K562 (cell line): ENCODE data around the gene SLC7A4. TPM values are rescaled to one million over a fixed set of nuclear protein-coding genes. Genes with fewer than 3 reads are reported as not detected.

Experiments
- BCL6 ChIP-seq: fragments of 250-450 bp; sonication (Bioruptor Pico); IDR thresholded peaks from 2 replicates; pipeline ENCODE4 v1.4.0; 2020
- BCLAF1 ChIP-seq, 2 experiments: fragments of 450-650 bp in 1 of 2; IDR thresholded peaks; 2 replicates each; pipeline ENCODE4 v1.6.1; 2011 to 2017; ENCODE audit warnings: low read depth in 2 of 2, antibody characterized with exemption in 1 of 2, borderline replicate concordance in 1 of 2, low read length in 1 of 2, mild to moderate bottlenecking in 1 of 2, mixed read lengths in 1 of 2; ENCODE audit not compliant: control insufficient read depth in 1 of 2
- BMI1 ChIP-seq: fragments of 150-350 bp; IDR thresholded peaks from 2 replicates; pipeline ENCODE4 v1.6.1; 2014; ENCODE audit warnings: low read length
- CHAMP1 ChIP-seq: fragments of 450-650 bp; IDR thresholded peaks from 2 replicates; pipeline ENCODE4 v1.6.1; 2016; ENCODE audit warnings: mild to moderate bottlenecking
- E2F3 ChIP-seq: fragments of 250-450 bp; sonication (Bioruptor Pico); IDR thresholded peaks from 2 replicates; pipeline ENCODE4 v1.4.0; 2020; ENCODE audit warnings: mild to moderate bottlenecking
- FOXK2 ChIP-seq, 2 experiments: fragments of 450-650 bp; IDR thresholded peaks in 1 of 2; conservative IDR thresholded peaks in 1 of 2; 2 replicates each; pipeline ENCODE4 v1.6.1; 2016; ENCODE audit warnings: low read depth in 2 of 2, mild to moderate bottlenecking in 1 of 2
- GABPB2 ChIP-seq: fragments of 250-450 bp; sonication (Bioruptor Pico); conservative IDR thresholded peaks from 2 replicates; pipeline ENCODE4 v1.5.1; 2021; ENCODE audit warnings: mild to moderate bottlenecking
- GTF2F1 ChIP-seq: IDR thresholded peaks from 2 replicates; pipeline ENCODE4 v1.6.1; 2011; ENCODE audit warnings: low read depth, low read length, improper control_type of control experiment
- MECOM ChIP-seq: fragments of 250-450 bp; sonication (Bioruptor Pico); IDR thresholded peaks from 2 replicates; pipeline ENCODE4 v1.8.0; 2022; ENCODE audit warnings: inconsistent platforms
- NCOA6 ChIP-seq: fragments of 450-650 bp; IDR thresholded peaks from 2 replicates; pipeline ENCODE4 v1.6.1; 2017; ENCODE audit warnings: mild to moderate bottlenecking
- SIN3A ChIP-seq, 2 experiments: fragments of 150-350 bp in 1 of 2; IDR thresholded peaks; 2 replicates each; pipeline ENCODE4 v1.6.1; 2011 to 2016; ENCODE audit warnings: borderline replicate concordance in 2 of 2, low read depth in 2 of 2, low read length in 2 of 2, mild to moderate bottlenecking in 2 of 2, moderate library complexity in 2 of 2; ENCODE audit not compliant: control insufficient read depth in 1 of 2
- SMAD3 ChIP-seq: fragments of 450-650 bp; formaldehyde crosslinking; conservative IDR thresholded peaks from 2 replicates; pipeline ENCODE4 v1.4.0; 2020; ENCODE audit warnings: mild to moderate bottlenecking
- TAF7 ChIP-seq: fragments of 450-650 bp; IDR thresholded peaks from 2 replicates; pipeline ENCODE4 v1.6.1; 2016; ENCODE audit warnings: missing genetic modification characterization, missing compliant biosample characterization
- TBL1XR1 ChIP-seq, 2 experiments: IDR thresholded peaks; 2 replicates each; pipeline ENCODE4 v1.6.1; 2012; ENCODE audit warnings: improper control_type of control experiment in 2 of 2, low read length in 2 of 2, mild to moderate bottlenecking in 1 of 2
- TFE3 ChIP-seq: fragments of 450-650 bp; formaldehyde crosslinking; IDR thresholded peaks from 2 replicates; pipeline ENCODE4 v1.4.0; 2020; ENCODE audit warnings: mild to moderate bottlenecking, mixed read lengths
- ZKSCAN8 ChIP-seq: fragments of 200-800 bp; sonication (Bioruptor generic); IDR thresholded peaks from 2 replicates; pipeline ENCODE4 v1.6.1; 2016; ENCODE audit warnings: missing genetic modification characterization, missing compliant biosample characterization
- ZNF197 ChIP-seq: fragments of 200-800 bp; sonication (Bioruptor generic); IDR thresholded peaks from 2 replicates; pipeline ENCODE4 v1.6.1; 2016; ENCODE audit warnings: low read depth, missing genetic modification characterization, missing compliant biosample characterization
- ZNF23 ChIP-seq: fragments of 250-450 bp; sonication (Bioruptor Pico); IDR thresholded peaks from 2 replicates; pipeline ENCODE4 v1.4.0; 2020; ENCODE audit warnings: mild to moderate bottlenecking
- ZNF311 ChIP-seq: fragments of 250-450 bp; sonication (Bioruptor Pico); IDR thresholded peaks from 2 replicates; pipeline ENCODE4 v1.4.0; 2020; ENCODE audit warnings: mild to moderate bottlenecking, moderate library complexity
- ZNF408 ChIP-seq: fragments of 250-450 bp; sonication (Bioruptor Pico); IDR thresholded peaks from 2 replicates; pipeline ENCODE4 v1.4.0; 2020; ENCODE audit warnings: low read depth, mild to moderate bottlenecking, moderate library complexity
- ZNF586 ChIP-seq: fragments of 450-650 bp; formaldehyde crosslinking; conservative IDR thresholded peaks from 2 replicates; pipeline ENCODE4 v1.4.0; 2020; ENCODE audit warnings: mild to moderate bottlenecking, moderate library complexity
- ZNF764 ChIP-seq: fragments of 250-450 bp; sonication (Bioruptor Pico); IDR thresholded peaks from 2 replicates; pipeline ENCODE4 v1.4.0; 2020; ENCODE audit warnings: low read depth, mild to moderate bottlenecking, moderate library complexity
- polyA plus RNA-seq, 8 experiments: library from polyadenylated mRNA; depleted of rRNA in 4 of 8; stranded (reverse) in 5 of 8; unstranded in 3 of 8; fragments of >200 nt; fragmentation: Nextera tagmentation in 2 of 8; fragmentation: Illumina TruSeq in 1 of 8; extraction: Ambion mirVana in 2 of 8; extraction: Trizol in 1 of 8; gene quantifications; 2 replicates each; pipeline versions ENCODE4 v1.2.1 to v1.2.3, GENCODE V29; 2011 to 2014; ENCODE audit warnings: inconsistent platforms in 1 of 8, missing spikeins in 1 of 8
- total RNA-seq, 7 experiments: library from RNA; depleted of rRNA in 6 of 7; stranded (reverse); fragments of >200 nt in 6 of 7; fragmentation: Illumina TruSeq in 2 of 7; extraction: Trizol in 2 of 7; gene quantifications; 2 replicates each; pipeline versions ENCODE4 v1.2.1 to v1.2.3, GENCODE V29; 2011 to 2021; ENCODE audit warnings: low replicate concordance in 1 of 7

Gene SLC7A4
- total and polyA plus RNA-seq, 9 of the 15 experiments (the other 6 are each of a cell fraction or from before 2014, with no cell fraction given) = not detected

- TF ChIP-seq ZKSCAN8 (CRISPR knock-in tag) = no peak
- TF ChIP-seq ZNF408 (CRISPR knock-in tag) = peak; percentile 56; the same call in 1 of the 2 replicates
- TF ChIP-seq TFE3 (CRISPR knock-in tag) = peak; percentile 87
- TF ChIP-seq BMI1 = 0 out of 2 replicates have a peak, but pooled peaks have one; percentile 49
- TF ChIP-seq FOXK2 (conservative IDR thresholded peaks at IDR 0.05 in 1 of 2, IDR thresholded peaks at IDR 0.05 in 1 of 2; ENCODE audit: low read depth in 2 of 2) = no peak
- peak; percentile 96 for TF ChIP-seq SMAD3 (CRISPR knock-in tag)
- TF ChIP-seq BCLAF1 (IDR thresholded peaks at IDR 0.05; ENCODE audit: borderline replicate concordance in 1 of 2, control insufficient read depth in 1 of 2, low read depth in 2 of 2, low read length in 1 of 2) = no peak
- peak in 1 of 2 experiments; percentile 49; a peak in 3 of 4 replicates for TF ChIP-seq TBL1XR1 (IDR thresholded peaks at IDR 0.05; ENCODE audit: low read length in 2 of 2)
- TF ChIP-seq ZNF586 (CRISPR knock-in tag) = peak; percentile 23; the same call in 1 of the 2 replicates
- TF ChIP-seq SIN3A (IDR thresholded peaks at IDR 0.05; ENCODE audit: borderline replicate concordance in 2 of 2, control insufficient read depth in 1 of 2, low read depth in 2 of 2, low read length in 2 of 2) = peak in 1 of 2 experiments; percentile 97; a peak in 2 of 4 replicates
- TF ChIP-seq GTF2F1 = peak; percentile 95
- TF ChIP-seq BCL6 (CRISPR knock-in tag) = peak; percentile 84
- no peak for TF ChIP-seq CHAMP1
- no peak for TF ChIP-seq MECOM (CRISPR knock-in tag)
- peak; percentile 61; the same call in 1 of the 2 replicates for TF ChIP-seq GABPB2 (CRISPR knock-in tag)
- TF ChIP-seq TAF7 (tag) = peak; percentile 100
- TF ChIP-seq ZNF197 = no peak
- peak; percentile 53; the same call in 1 of the 2 replicates for TF ChIP-seq ZNF311
- peak; percentile 99 for TF ChIP-seq E2F3
- TF ChIP-seq ZNF764 = peak; percentile 80
- TF ChIP-seq ZNF23 (CRISPR knock-in tag) = peak; percentile 83
- TF ChIP-seq NCOA6 = no peak
Observed at GRCh38 chr22:21001601-21002325, 30.6 kb downstream of the SLC7A4 start, which contains the start of gene THAP7 (continued).
